ENCODE measurements around the gene FAM222A.
A peak's percentile ranks its signal among the peaks of the same experiment; 100 is the strongest.

FAM222A gene

GRCh38 chr12:109717390-109718357 is 4.0 kb downstream of the FAM222A start:
- no peak overlapping the region for H3K4me3 ChIP-seq (ENCODE audit: low read depth, low read length)
- in situ Hi-C loops (cut with HindIII; ENCODE audit: low sequenced_read_pairs), result no loop called here
- no peak for TF ChIP-seq CTCF (IDR thresholded peaks at IDR 0.05; ENCODE audit: low read depth, low read length, missing control alignments)
- DNase-seq (ENCODE audit: low read depth), result no peak

GRCh38 chr12:109718390-109718789 is 4.8 kb downstream of the FAM222A start:
- in situ Hi-C loops (cut with HindIII; ENCODE audit: low sequenced_read_pairs), result no loop called here
- H3K4me3 ChIP-seq (ENCODE audit: low read depth, low read length), result no peak overlapping the region
- no peak for TF ChIP-seq CTCF (IDR thresholded peaks at IDR 0.05; ENCODE audit: low read depth, low read length, missing control alignments)
- DNase-seq (ENCODE audit: low read depth), result no peak

GRCh38 chr12:109719123-109720022 is 5.7 kb downstream of the FAM222A start:
- in situ Hi-C loops (cut with HindIII; ENCODE audit: low sequenced_read_pairs), result no loop called here
- DNase-seq (ENCODE audit: low read depth), result no peak
- peak; percentile 5 for TF ChIP-seq CTCF (IDR thresholded peaks at IDR 0.05; ENCODE audit: low read depth, low read length, missing control alignments)
- H3K4me3 ChIP-seq (ENCODE audit: low read depth, low read length), result no peak overlapping the region

GRCh38 chr12:109720152-109720856 is 6.7 kb downstream of the FAM222A start:
- TF ChIP-seq CTCF (IDR thresholded peaks at IDR 0.05; ENCODE audit: low read depth, low read length, missing control alignments), result no peak
- in situ Hi-C loops (cut with HindIII; ENCODE audit: low sequenced_read_pairs), result no loop called here
- DNase-seq (ENCODE audit: low read depth), result no peak
- H3K4me3 ChIP-seq (ENCODE audit: low read depth, low read length), result no peak overlapping the region

DNA sequence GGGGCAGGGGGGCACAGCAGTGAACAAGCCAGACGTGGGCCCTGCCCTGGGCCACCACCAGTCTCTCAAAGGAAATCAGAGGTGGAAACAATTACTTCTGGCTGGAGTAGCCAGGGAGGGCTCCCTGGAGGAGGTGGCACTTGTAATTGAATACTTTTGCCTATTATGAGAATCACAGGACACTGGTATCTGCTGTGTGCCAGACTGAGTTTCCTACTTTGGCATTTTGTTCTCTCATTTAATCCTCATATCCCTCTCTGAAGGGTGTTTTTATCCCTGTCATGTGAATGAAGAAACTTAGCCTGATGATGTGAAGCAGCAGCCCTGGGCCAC is 7.2 kb downstream of the FAM222A start:
- no peak overlapping the region for H3K4me3 ChIP-seq (ENCODE audit: low read depth, low read length)
- in situ Hi-C loops (cut with HindIII; ENCODE audit: low sequenced_read_pairs), result no loop called here
- no peak for DNase-seq (ENCODE audit: low read depth)
- no peak for TF ChIP-seq CTCF (IDR thresholded peaks at IDR 0.05; ENCODE audit: low read depth, low read length, missing control alignments)

DNA sequence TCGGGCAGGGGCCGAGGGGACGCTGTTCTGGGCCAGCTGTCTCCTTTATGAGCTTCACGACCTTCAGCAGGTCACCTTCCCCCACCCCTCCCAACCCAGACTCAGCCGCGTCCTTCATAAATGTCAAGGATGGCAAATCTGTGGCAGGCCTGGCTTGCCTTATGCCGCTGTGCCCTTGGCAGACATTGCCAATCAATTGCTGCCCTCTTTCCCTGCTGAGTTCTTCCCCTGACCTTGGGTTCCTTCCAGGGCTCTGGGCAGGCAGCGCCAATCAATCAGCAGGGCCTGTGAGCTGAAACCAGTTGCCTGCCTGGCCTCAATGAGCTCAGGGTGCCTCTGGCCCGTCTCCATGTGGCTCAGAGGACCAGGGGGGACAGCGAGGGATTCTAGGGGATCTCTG is 7.7 kb downstream of the FAM222A start:
- DNase-seq (ENCODE audit: low read depth), result no peak
- in situ Hi-C loops (cut with HindIII; ENCODE audit: low sequenced_read_pairs), result no loop called here

More for the DNA sequence above, 7.7 kb downstream of the FAM222A start:
- H3K4me3 ChIP-seq (ENCODE audit: low read depth, low read length), result no peak overlapping the region
- TF ChIP-seq CTCF (IDR thresholded peaks at IDR 0.05; ENCODE audit: low read depth, low read length, missing control alignments), result no peak
